ENCODE measurements around the gene CHRD.

The CHRD gene

DNA sequence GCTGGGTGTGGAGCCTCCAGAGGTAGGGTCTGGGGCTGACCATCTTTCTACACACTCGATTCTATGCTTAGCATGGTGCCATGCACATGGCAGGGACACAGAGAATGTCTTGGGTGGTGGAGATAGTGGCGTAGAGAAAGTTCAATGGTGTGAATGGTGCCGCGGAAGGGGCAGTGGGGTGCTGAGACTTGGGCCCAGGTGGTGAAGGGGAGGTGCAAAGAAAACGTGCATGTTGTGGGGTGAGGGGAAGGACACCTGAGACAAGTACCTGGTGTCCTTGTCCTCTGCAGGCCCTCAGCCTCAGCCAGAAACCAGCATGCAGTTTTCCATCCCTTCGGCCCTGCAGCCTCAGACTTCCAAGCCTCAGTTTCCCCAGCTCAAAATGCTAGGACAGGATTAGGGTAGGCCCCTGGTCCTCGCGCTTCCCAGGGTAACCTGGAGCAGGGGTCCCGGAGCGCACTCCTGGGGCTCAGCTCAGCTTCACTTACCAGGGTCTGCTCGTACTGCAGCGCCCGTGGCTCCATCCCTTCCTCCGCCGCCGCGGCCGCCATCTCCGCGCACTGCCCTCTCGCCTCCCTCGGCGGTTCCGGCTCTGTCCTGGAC is 18.8 kb upstream of the CHRD start:
- DNase-seq (ENCODE audit: low spot score), result no peak

DNA sequence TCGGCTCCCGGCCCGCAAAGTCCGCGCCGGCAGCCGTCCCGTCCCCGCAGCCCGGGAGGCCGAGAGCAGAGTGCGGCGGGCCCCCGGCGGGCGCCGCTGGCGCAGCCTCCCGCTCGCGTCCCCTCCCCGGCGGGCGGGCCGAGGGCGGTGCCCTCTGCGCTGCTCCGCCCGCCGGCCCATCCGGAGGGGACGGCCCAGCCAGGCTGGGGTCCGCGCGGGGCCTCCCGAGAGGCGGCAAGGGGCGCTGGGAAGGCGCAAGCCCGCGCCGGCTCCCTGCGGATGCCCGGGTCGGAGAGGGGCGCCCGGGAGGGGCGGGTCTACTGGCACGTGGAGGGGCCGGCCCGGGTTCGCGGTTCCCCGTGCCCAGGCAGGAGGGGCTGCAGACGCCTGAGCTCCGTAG is 18.3 kb upstream of the CHRD start, which contains the start of the genes CLCN2 and POLR2H:
Gene CLCN2, minus strand, starts transcription at position 74 of the 400 bp plus-strand sequence. CDS start 126 bp downstream, outside the sequence.
Gene POLR2H, plus strand, starts transcription at position 179 of the 400 bp plus-strand sequence. CDS start 1,783 bp downstream, outside the sequence.
- DNase-seq (ENCODE audit: low spot score), result peak; percentile 83

DNA sequence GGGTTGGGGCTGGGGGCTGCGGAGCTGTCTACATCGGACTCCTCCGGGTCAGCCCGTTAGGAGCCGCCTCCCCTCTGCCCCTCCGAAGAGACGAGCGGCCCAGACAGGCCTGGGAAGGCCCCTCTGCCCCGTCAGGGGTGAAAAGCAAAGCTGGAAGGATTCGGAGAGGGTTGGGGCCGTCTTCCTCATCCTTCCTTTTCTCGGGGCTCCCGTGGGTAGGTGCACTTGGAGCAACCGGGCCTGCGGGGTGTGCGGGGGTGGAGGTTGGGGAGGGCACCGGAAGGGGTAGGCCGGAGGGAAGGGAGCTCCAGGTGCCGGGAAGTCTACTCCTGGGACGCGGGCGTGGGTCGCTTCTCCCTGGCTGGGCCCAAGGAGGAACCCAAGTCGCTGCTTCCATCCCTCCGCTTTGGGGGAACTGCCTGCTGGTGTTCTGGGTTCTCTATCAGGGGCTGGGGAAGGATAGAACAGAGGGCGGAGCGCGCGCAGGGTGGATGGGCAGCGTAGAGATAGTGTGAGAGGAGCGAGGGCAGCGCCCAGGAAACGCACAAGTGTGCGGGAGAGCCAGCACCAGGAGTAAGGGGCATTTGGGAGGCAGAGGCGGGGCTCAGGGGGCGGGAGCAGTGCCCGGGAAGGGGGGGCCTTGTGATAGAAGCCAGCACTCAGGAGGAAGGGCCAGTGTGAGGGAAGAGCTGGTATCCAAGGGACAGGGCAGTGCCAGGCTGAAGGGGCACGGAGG is 17.8 kb upstream of the CHRD start:
- DNase-seq (ENCODE audit: low spot score), result no peak

DNA sequence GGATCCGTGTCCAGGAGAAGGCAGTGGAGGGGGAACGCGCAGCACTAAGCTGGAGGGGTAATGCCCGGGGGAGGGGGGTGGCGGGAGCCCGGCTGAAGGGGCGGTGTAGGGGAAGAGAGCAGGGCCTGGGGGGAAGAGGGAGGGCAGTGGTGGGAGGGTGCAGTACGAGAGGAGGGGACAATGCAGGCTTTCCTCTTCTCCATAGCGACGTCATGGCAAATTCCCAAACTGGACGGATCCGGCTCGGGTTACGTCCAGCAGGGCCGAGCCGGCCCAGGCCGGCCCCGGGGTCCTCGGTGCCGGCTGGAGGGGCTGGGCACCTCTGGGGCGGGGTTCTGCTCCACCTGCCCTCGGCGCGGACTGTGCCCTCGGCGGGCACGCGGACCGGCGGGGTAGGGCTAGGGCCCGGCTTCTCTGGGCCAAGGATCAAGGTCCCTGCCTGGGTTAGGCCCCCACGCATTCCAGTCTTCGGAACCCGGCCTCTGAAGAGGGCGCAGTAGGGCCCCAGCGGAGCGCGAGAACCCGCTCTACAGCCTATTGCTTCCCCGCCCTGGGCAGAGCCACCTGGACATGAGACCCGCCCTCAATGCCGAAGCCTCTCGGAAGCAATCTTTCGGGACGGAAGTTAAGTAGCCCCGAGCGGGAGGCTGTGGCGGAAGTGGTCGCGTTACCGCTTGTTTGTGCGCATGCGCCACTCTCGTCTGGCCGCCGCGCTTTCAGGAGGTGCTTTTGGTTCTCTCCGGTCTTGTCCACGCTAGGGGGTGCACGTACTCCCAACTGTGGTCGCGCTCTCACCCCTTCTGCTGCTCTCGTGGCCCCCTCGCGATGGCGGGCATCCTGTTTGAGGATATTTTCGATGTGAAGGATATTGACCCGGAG is 16.9 kb upstream of the CHRD start:
- DNase-seq (ENCODE audit: low spot score), result peak; percentile 97

DNA sequence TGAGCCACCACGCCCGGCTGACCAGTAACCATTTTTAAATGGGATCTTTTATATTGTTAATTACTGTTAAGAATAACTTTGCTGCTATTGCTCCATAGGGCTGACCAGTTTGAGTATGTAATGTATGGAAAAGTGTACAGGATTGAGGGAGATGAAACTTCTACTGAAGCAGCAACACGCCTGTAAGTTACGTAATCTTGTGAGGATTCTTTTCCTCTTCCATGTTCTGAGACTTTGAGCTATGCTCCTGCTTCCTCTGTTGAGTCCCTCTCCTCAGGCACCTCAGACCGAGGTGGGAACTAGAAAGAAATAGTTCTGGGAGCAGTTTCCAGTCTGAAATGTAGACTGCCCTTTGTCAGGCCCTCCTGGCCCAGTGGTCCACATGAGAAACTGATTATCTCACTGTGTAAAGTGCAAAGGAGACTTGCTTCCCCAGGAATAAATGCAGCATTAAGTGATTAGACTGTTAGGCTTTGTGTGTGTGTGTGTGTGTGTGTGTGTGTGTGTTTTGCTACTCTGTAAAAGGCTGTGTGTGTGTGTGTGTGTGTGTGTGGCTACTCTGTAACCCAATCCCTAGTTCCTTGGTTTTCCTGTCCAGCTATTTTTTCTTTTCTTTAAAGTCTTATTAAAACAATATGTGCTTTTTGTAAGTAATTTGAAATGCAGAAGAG is 13.1 kb upstream of the CHRD start:
- DNase-seq (ENCODE audit: low spot score), result no peak

DNA sequence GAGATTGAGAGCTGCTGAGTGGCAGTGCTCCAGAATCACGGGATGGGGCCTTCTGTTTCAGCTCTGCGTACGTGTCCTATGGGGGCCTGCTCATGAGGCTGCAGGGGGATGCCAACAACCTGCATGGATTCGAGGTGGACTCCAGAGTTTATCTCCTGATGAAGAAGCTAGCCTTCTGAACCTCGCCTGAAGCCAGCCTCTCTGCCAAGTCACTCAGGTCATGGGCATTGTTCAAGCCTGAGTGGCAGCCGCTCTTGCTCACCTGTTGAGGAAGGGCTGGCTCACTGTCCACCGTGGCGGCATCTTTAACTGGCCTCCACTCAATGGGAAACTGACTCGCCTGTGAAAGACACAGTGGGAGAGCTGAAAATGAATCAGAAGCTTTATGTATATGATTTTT is 11.7 kb upstream of the CHRD start:
- DNase-seq (ENCODE audit: low spot score), result no peak

DNA sequence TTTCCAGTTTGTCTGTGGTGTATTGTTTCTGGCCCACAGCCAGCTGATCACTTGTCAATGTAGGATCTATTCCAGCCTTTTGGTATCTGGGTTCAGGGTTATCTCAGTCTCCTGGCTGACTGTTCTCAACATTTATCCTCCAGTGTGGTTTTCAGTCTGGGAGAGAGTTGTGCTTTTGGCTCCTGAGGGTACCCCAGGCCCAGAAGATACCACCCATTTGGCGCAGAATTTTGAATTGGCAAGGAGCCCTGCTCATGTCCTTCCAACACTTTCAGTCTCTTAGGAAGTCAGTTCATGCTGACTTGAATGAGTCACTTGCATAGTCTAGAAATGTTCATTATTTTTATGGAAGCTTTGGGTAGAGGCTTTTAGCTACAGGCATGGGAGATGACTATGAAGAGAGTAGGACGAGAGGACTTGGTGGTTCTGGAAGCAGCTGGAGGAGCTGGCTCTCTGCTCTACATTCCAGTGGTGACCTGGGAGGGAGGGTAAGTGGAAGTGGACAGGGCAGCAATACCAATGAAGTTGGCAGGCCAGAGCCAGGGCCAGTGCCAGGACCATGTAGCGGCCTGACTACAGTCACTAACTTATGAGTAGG is 11.2 kb upstream of the CHRD start:
- DNase-seq (ENCODE audit: low spot score), result no peak

DNA sequence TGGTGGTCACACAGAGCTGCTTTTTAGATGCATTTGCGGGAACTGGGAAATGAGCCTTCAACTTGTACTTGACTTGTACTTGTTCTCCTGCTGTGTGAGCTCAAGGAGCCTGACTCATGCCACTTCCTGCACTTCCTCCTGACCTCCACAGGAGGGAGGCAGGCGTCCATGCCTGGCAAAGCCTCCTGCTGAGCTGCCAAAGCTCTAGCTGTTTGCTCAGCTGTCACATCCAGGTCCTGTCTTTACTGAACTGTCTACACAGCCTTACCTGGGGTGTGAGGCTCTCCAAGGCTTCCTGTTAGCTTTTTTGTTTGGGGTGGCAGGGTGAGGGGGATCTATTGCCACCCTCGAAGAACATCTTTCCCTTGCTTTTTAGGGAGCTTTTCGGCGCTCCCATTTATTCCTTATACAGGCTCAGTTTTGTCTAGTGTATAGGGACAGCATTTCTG is 8.3 kb upstream of the CHRD start:
- peak; percentile 78 for DNase-seq (ENCODE audit: low spot score)

DNA sequence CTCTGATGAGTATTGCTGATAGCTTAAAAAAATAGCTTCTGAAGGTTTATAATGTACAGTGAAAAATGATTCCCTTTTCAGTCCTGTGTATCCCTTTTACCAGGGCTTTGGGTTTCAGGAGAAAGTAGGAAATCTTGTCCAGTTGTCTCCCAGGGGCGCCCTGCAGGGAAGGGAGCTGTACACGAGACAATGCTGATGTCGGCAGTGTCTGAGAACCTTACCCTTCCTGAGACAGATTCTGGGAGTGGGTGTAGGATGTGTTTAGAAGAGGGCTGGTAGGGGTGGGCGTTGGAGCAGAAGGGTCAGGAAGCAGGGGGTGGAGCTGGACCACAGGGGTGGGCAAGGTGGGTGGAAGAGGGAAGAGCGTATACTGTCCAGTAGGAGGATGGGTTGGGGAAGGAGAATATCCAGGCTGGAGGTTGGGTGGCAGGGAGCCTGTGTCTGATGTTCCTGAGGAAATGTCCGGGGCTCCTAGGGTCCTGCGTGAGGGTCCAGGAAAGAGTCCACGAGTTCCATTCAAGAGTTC is 7.5 kb upstream of the CHRD start:
- no peak for DNase-seq (ENCODE audit: low spot score)

DNA sequence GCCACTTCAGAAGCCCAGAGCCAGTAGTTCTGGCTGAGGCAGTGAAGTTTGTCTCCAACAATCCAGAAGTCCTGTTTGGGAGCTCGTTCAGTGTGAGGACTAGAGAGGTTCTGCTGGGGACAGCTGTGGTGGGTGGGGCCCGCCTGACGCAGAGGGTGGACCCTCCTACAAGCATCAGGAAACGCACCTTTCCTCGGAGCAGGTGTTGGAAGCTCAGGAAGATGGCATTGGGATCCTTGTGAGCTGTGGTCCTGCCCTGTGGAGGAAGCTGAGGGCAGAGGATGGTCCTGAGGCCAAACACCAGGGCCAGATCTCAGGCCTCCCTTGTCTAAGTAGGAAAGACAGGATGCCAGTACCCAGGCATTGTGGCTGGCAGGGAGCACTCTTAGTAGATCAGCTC is 6.9 kb upstream of the CHRD start:
- no peak for DNase-seq (ENCODE audit: low spot score)

DNA sequence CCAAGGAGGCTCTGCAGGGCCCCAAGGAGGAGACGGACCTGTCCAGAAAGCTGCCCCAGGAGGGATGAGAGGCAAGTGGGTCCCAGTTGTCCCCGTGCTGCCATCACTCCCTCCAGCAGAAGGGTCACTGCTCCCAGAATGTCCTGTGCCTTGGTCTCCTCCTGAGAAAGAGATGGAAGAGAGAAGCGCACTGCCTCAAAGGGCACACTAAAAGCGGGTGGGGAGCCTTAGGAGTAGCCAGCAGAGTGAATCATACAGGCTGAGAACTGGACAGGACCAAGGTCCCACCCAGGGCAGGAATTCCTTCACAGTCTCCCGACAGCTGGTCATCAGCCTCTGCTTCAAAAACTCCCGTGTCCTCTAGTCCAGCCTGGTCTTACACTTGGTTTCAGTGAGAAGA is 6.4 kb upstream of the CHRD start:
- DNase-seq (ENCODE audit: low spot score), result no peak

DNA sequence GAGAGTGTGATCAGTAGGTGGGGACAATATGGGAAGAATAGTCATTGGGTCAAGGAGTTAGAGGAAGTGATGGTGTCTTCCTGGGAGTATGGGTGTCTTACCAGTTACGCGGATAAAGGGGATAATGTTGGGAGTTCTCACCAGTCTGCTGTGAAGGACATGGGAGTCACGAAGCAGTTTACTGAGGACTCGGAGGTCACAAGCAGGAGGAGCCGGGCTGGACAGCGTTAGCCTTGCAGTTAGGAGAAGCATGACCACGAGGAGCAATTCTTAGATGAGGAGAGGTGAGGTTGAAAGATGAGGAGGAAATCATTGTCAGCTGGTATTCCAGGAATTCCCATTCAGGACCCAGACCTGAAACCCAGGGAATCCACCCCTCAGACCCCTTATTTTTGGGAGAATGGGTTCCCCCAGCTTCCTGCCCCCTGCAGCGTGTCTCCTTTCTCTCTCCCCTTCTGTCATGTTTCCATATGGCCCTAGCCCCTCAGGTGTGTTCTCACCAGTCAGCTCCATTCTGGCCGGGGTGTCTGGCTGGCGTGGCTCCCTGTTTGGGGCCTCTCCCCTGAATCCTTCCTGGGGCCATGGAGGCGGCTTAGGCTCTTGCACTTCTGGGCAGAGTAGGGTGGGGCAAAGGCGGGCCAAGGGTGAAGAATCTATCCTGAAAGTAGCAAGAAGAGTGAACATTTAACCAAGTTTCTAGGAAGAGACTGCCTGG is 4.0 kb upstream of the CHRD start:
- DNase-seq (ENCODE audit: low spot score), result no peak

DNA sequence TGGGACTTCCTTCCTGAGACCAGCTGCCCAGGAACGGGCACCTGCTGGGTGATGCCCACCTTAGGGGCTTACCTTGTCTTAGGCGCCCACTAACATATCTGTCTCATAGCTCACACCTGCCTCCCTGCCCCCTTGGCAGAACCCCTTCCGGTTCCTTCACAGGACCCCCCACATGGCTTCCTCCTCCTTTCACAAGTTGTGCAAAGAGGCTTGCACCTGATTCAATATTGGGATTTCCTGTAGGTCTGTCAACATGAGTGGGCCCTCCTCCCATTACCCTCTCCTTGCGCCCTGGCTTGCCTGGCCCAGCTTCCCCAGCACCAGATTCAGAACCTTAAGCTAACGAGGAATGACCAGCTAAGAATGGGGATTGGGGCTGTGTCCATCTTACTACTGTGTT is 2.5 kb upstream of the CHRD start:
- no peak for DNase-seq (ENCODE audit: low spot score)

DNA sequence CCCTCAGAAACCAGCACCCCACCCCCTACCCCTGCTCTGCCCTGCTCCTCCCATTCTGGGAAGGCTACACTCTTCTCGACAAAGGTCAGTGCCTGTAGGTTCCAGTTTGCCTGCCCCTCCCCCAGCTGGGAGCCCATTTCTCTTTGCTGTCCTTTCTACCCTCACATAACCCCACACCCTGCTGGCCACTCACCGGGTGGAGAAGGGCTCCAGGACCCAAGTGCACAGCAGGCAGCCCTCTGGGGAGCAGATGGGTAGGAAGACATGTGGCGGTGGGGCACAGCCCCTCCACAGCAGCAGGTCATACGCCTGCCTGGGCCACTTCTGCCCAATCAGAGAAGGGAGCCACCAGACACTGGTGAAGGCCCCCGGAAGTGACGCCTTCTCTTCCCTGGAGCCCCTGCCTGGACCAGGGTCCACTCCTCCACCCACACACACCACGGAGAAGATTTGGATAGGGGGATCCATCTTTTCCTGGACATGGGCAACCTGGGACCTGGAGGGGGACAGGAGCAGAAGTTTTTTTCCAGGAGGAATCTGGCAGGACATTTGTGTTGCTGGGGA is 1.9 kb upstream of the CHRD start, which contains the start of gene THPO:
Gene THPO, minus strand, starts transcription at position 326 of the 564 bp plus-strand sequence. CDS start 1,948 bp downstream, outside the sequence.
- peak; percentile 64 for DNase-seq (ENCODE audit: low spot score)

DNA sequence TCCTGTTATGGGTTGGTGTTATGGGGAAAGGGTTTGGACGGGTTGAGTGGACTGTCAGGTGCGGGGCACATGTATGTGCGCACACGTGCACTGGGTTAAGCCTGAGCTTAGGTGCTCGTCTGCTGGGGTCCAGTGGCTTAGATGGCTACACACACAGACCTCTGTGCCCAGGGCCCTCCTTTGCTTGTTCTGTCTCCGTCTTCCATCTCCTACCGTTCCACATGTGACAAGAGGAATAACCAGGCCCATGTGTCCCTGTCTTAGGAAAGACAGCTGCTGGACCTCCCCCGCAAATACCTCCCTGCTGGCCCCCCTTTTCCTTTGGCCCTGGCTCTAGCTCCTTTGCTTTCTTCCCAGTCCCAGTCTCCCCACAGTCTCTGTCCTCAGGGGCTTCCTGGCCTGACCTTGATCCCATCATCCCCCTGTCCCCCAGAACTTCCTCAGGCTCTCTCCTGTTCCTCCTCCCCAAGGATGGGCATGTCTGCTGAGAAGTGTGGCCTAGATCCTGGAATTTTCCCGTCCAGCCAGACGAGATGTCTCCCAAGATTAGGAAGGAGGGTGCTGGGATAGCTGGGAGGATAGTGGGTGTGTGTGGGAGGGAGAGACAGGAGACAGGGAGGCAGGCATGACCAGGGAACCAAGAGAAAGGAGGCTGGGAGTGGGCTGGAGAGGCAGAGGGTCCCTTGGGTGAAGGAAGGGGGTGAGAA is 1.1 kb upstream of the CHRD start:
- DNase-seq (ENCODE audit: low spot score), result no peak

DNA sequence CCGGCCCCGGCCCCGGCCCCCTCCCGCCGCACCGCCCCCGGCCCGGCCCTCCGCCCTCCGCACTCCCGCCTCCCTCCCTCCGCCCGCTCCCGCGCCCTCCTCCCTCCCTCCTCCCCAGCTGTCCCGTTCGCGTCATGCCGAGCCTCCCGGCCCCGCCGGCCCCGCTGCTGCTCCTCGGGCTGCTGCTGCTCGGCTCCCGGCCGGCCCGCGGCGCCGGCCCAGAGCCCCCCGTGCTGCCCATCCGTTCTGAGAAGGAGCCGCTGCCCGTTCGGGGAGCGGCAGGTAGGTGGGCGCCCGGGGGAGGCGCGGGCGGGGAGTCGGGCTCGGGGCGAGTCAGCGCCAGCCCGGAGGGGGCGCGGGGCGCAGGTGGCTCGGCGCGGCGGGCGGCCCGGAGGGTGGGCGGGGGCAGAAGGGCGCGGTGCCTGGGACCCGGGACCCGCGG is 352 bp downstream of the CHRD start:
- peak; percentile 82 for DNase-seq (ENCODE audit: low spot score)

DNA sequence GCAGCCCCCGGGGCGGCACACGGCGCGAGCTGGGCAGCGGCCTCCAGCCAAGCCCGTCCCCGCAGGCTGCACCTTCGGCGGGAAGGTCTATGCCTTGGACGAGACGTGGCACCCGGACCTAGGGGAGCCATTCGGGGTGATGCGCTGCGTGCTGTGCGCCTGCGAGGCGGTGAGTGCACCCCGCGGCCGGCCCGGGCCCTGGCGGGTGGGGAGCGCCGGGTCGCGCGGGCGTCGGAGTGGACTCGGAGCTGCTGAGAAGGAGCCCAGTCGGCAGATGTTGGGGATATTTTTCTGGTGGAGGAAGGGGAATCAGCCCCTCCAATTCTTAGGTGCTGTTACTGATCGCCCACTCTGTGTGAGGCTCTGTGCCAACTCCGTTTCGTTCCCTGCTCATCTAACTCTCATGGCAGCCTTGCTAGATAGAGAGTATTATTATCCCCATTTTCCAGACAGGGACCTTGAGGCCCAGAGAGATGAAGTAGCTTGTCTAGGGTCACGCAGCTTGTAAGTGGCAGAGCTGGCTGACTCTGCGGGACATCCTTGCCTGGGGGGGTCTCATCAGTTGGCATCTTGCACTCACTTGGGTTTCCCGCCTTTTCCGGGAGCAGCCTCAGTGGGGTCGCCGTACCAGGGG is 890 bp downstream of the CHRD start:
- no peak for DNase-seq (ENCODE audit: low spot score)

DNA sequence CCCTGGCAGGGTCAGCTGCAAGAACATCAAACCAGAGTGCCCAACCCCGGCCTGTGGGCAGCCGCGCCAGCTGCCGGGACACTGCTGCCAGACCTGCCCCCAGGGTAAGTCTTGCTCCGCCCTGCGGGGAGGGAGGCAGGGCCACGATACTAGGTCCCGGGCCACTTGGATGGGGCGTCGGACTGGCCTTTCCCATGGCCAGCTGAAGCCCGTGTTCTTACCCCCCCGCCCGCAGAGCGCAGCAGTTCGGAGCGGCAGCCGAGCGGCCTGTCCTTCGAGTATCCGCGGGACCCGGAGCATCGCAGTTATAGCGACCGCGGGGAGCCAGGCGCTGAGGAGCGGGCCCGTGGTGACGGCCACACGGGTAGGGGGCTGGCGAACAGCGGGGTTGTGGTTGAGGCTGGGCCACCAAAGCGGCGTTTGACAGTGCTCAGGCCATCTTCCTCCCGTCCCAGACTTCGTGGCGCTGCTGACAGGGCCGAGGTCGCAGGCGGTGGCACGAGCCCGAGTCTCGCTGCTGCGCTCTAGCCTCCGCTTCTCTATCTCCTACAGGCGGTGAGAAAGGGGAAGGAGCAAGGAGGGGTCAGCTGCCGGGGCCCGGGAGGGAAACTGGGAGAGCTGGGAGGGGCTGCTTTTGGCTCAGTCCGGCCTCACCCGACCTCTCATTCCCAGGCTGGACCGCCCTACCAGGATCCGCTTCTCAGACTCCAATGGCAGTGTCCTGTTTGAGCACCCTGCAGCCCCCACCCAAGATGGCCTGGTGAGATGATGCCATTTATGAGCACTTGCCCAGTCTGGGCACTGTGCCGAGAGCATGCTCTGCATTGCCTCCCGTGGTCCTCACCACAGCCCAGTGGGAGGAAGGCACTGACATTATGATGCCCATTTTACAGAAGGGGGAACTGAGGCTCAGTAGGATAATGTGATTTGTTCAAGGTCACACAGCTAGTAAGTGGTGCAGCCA is 1.7 kb downstream of the CHRD start:
- DNase-seq (ENCODE audit: low spot score), result peak; percentile 74

Data from ecto neural progenitor cell (in vitro differentiated cells).